ENCODE measurements around the gene ZFYVE28. TPM values are rescaled to one million over a fixed set of nuclear protein-coding genes. Genes with fewer than 3 reads are reported as not detected.
A peak's percentile ranks its signal among the peaks of the same experiment; 100 is the strongest.

ZFYVE28 gene
- total and polyA plus RNA-seq, 4 donors, result 7.0 to 25.9 (median 12.5) TPM

DNA sequence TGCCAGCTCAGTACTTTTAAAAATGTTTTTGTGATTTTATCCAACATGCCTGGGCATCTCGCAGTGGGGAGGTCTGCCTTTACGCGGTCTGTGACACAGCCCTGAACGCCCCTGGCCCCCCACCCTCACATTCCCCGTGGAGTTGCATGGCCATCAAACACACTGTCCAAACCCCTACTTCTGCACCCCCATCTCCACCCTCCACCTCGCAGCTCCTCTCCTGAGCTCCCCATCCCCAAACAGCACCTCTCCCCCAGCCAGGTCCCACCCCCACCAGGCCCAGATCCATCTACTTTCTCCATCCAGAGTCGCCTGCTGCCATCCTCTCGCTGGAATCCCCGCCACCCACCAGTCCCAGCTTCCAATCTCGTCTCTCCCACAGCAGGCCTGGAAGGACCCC lies 9.5 kb downstream of the ZFYVE28 start:
- no peaks in the 10 kb centered on the region for H3K27me3 ChIP-seq (ENCODE audit: control insufficient read depth in 1 of 2, insufficient read depth in 2 of 2, low read length in 1 of 2)
- DNase-seq (no peak), ATAC-seq (ENCODE audit: low FRiP score) (no peak)
- H3K27ac ChIP-seq (ENCODE audit: low read depth in 1 of 2, low read length in 2 of 2), result no peak overlapping the region
- WGBS, 2 donors, result 85 to 86% methylated on average over 10 of the region's 10 CpGs
- H3K4me3 ChIP-seq (ENCODE audit: low read length in 2 of 2), result no peak overlapping the region
- intact Hi-C loops (cut with DNase I), result no loop called here
- no peaks in the 10 kb centered on the region for H3K4me1 ChIP-seq (ENCODE audit: control insufficient read depth in 1 of 2, insufficient read depth in 2 of 2, low read length in 2 of 2)
- H3K36me3 ChIP-seq (ENCODE audit: control insufficient read depth in 1 of 2, insufficient read depth in 2 of 2, low read length in 1 of 2), result no peaks in the 10 kb centered on the region
- H3K9me3 ChIP-seq (ENCODE audit: control insufficient read depth, low read length), result no peaks in the 10 kb centered on the region

DNA sequence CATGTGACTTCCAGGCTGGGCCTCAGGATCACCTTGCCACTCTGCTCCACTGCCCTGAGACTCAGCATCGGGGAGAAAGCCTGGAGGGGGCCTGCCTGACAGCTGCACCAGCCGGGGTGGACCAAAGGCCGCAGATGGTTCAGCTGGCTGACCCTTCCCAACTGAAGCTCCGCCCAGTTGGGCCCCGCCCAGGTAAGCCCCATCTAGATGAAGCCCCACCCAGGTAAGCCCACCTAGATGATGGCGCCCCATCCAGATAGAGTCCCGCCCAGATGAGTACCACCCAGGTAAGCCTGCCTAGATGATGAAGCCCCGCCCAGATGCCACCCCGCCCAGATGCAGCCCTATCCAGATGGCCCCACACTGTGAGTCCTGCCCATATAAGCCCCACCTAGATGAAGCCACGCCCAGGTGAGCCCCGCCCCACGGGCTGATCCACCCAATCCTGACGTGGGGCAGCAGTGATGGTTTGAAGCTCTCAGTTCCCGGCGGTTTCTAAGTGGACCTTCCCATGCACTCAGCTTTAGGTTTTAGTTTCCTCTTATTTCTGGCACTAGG lies 10.0 kb downstream of the ZFYVE28 start:
- DNase-seq (no peak), ATAC-seq (ENCODE audit: low FRiP score) (no peak)
- Histone ChIP-seq H3K36me3 (ENCODE audit: control insufficient read depth in 1 of 2, insufficient read depth in 2 of 2, low read length in 1 of 2) (no peaks in the 10 kb centered on the region), H3K27me3 (ENCODE audit: control insufficient read depth in 1 of 2, insufficient read depth in 2 of 2, low read length in 1 of 2) (no peaks in the 10 kb centered on the region), H3K9me3 (ENCODE audit: control insufficient read depth, low read length) (no peaks in the 10 kb centered on the region), H3K4me1 (ENCODE audit: control insufficient read depth in 1 of 2, insufficient read depth in 2 of 2, low read length in 2 of 2) (no peaks in the 10 kb centered on the region), H3K4me3 (ENCODE audit: low read length in 2 of 2) (no peak overlapping the region), H3K27ac (ENCODE audit: low read depth in 1 of 2, low read length in 2 of 2) (no peak overlapping the region)
- intact Hi-C loops (cut with DNase I), result no loop called here
- 80 to 84% methylated on average over 15 of the region's 15 CpGs for WGBS, 2 donors

DNA sequence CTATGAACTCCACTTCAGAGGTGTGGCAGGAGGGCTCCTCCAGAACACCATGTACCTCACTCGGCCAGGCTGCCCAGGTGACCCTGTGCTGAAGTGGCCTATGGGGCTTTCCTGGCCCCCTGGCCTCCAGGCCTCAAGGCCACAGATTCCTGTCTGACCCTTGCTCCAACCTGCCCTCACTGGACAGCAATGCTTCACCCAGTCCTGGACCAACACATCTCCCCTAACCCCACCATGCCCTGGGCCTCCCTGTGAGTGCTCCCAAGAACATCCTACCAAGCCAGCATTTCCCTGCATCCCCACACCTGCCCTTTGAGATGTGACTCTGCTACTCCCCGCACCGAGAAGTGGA lies 10.5 kb downstream of the ZFYVE28 start:
- 93 to 94% methylated on average over 3 of the region's 3 CpGs for WGBS, 2 donors
- ATAC-seq (ENCODE audit: low FRiP score) (no peak), DNase-seq (no peak)
- no peaks in the 10 kb centered on the region for H3K36me3 ChIP-seq (ENCODE audit: control insufficient read depth in 1 of 2, insufficient read depth in 2 of 2, low read length in 1 of 2)
- no peak overlapping the region for H3K27ac ChIP-seq (ENCODE audit: low read depth in 1 of 2, low read length in 2 of 2)
- no peak overlapping the region for H3K4me3 ChIP-seq (ENCODE audit: low read length in 2 of 2)
- H3K9me3 ChIP-seq (ENCODE audit: control insufficient read depth, low read length), result no peaks in the 10 kb centered on the region
- intact Hi-C loops (cut with DNase I), result no loop called here
- no peaks in the 10 kb centered on the region for H3K4me1 ChIP-seq (ENCODE audit: control insufficient read depth in 1 of 2, insufficient read depth in 2 of 2, low read length in 2 of 2)
- H3K27me3 ChIP-seq (ENCODE audit: control insufficient read depth in 1 of 2, insufficient read depth in 2 of 2, low read length in 1 of 2), result no peaks in the 10 kb centered on the region

DNA sequence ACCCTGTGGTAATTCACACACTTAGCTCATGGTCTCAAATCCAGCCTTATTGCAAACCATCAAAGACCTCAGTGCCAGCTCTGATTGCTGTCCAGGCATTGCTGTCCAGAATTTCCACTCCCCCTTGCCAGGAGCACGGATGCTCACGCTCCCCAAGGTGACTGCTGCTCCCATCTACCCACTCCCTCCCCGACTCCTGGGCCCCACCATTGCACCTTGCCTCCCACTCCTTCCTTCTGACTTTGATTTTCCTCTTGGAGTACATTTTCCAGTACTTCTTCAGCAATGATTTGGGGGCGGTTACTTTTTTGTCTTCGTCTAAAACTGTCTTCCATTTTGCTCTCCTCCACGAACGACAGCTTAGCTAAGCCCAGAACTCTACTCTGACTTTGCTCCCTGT lies 11.5 kb downstream of the ZFYVE28 start:
- no peak overlapping the region for H3K27ac ChIP-seq (ENCODE audit: low read depth in 1 of 2, low read length in 2 of 2)
- H3K9me3 ChIP-seq (ENCODE audit: control insufficient read depth, low read length), result no peaks in the 10 kb centered on the region
- no peaks in the 10 kb centered on the region for H3K4me1 ChIP-seq (ENCODE audit: control insufficient read depth in 1 of 2, insufficient read depth in 2 of 2, low read length in 2 of 2)
- WGBS, 2 donors, result 67 to 74% methylated on average over 7 of the region's 7 CpGs
- no peak overlapping the region for H3K4me3 ChIP-seq (ENCODE audit: low read length in 2 of 2)
- intact Hi-C loops (cut with DNase I), result no loop called here
- no peak for ATAC-seq (ENCODE audit: low FRiP score)
- no peaks in the 10 kb centered on the region for H3K36me3 ChIP-seq (ENCODE audit: control insufficient read depth in 1 of 2, insufficient read depth in 2 of 2, low read length in 1 of 2)
- no peak for DNase-seq
- H3K27me3 ChIP-seq (ENCODE audit: control insufficient read depth in 1 of 2, insufficient read depth in 2 of 2, low read length in 1 of 2), result no peaks in the 10 kb centered on the region

DNA sequence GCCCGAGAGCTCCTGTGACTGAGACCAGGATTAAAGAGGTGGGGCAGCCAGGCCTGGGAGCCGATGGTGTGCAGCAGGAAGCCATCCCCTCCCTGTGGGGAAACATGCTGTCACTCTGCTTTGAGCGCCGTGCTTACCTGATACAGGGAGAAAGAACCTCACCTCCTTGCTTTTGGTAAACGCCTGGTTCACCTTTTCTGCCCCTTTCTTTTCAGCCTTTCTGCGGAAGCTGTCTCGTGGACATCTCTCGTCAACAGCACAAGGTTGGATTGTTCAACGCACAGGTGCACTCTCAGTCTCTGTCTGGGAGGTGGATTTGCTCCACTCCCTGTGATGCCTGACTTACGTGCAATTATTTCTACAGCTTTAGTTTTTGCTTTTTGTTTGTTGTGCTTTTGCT lies 12.0 kb downstream of the ZFYVE28 start:
- DNase-seq (no peak), ATAC-seq (ENCODE audit: low FRiP score) (no peak)
- Histone ChIP-seq H3K36me3 (ENCODE audit: control insufficient read depth in 1 of 2, insufficient read depth in 2 of 2, low read length in 1 of 2) (no peaks in the 10 kb centered on the region), H3K9me3 (ENCODE audit: control insufficient read depth, low read length) (no peaks in the 10 kb centered on the region), H3K4me1 (ENCODE audit: control insufficient read depth in 1 of 2, insufficient read depth in 2 of 2, low read length in 2 of 2) (no peaks in the 10 kb centered on the region), H3K4me3 (ENCODE audit: low read length in 2 of 2) (no peak overlapping the region), H3K27me3 (ENCODE audit: control insufficient read depth in 1 of 2, insufficient read depth in 2 of 2, low read length in 1 of 2) (no peaks in the 10 kb centered on the region), H3K27ac (ENCODE audit: low read depth in 1 of 2, low read length in 2 of 2) (no peak overlapping the region)
- intact Hi-C loops (cut with DNase I), result no loop called here
- WGBS, 2 donors, result 84 to 87% methylated on average over 10 of the region's 10 CpGs

DNA sequence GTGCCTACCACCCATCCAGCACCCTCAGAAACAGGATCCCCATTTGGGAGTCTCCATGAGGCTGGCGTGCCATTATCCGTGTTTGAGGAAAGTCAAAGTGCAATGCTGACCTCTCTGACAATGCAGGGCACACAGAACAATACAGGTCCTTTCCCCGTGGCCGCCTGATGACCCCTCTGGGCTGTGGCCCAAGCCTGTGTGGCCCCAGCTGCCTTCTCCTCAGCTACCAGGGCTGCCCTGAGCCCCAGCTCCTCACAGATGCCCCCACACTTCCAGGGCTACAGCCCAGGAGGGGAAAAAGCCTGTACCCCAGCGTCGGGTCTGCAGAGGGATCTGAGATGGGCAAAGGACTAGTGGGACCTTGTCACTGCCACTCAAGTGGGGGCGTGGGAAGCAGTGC lies 15.5 kb downstream of the ZFYVE28 start:
- Histone ChIP-seq H3K4me3 (ENCODE audit: low read length in 2 of 2) (no peak overlapping the region), H3K4me1 (ENCODE audit: control insufficient read depth in 1 of 2, insufficient read depth in 2 of 2, low read length in 2 of 2) (no peaks in the 10 kb centered on the region), H3K27ac (ENCODE audit: low read depth in 1 of 2, low read length in 2 of 2) (no peak overlapping the region), H3K9me3 (ENCODE audit: control insufficient read depth, low read length) (no peaks in the 10 kb centered on the region), H3K27me3 (ENCODE audit: control insufficient read depth in 1 of 2, insufficient read depth in 2 of 2, low read length in 1 of 2) (no peaks in the 10 kb centered on the region), H3K36me3 (ENCODE audit: control insufficient read depth in 1 of 2, insufficient read depth in 2 of 2, low read length in 1 of 2) (no peaks in the 10 kb centered on the region)
- WGBS, 2 donors, result 81 to 82% methylated on average over 7 of the region's 7 CpGs
- peak in 1 of 2 donors; percentile 65 for DNase-seq
- ATAC-seq (ENCODE audit: low FRiP score), result no peak
- intact Hi-C loops (cut with DNase I), result no loop called here

DNA sequence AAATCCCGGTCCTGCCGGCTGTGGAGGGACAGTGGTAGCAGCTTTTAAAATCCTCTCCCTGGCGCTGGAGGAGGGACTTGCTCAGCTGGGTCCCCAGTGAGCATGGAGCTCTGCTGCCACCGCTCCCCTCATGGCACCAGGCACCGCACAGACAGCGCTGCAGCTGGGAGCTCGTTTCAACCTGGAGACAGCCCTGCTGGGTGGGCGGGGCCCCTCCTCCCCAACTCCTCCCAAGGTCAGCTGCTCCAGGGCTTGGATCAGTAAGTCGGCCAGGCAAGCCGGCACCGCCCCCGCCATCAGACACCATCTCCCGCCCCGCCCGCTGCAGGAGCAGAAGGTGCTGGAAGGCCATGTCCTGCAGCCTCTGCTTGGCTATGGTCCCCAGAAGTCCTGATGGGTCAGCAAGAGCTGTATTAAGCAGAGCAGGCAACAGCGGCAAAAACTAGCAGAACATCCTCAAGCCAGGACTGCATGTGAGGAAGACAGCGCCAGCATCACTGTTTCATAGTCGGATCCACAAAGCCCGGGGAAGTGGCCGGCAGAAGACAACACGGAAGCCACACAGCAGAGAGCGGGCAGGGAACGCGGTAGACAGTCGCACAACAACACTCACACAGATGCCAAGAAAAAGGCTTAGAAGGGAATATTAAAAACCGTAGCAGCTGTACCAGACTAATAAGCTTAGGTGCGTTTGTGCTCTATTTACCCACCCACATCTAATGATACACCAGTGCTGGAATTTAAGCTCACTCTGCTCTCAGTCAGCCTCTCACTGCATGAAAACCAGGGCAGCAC lies 16.2 kb downstream of the ZFYVE28 start:
- Histone ChIP-seq H3K9me3 (ENCODE audit: control insufficient read depth, low read length) (no peaks in the 10 kb centered on the region), H3K27me3 (ENCODE audit: control insufficient read depth in 1 of 2, insufficient read depth in 2 of 2, low read length in 1 of 2) (no peaks in the 10 kb centered on the region), H3K4me1 (ENCODE audit: control insufficient read depth in 1 of 2, insufficient read depth in 2 of 2, low read length in 2 of 2) (no peaks in the 10 kb centered on the region), H3K27ac (ENCODE audit: low read depth in 1 of 2, low read length in 2 of 2) (no peak overlapping the region), H3K36me3 (ENCODE audit: control insufficient read depth in 1 of 2, insufficient read depth in 2 of 2, low read length in 1 of 2) (no peaks in the 10 kb centered on the region), H3K4me3 (ENCODE audit: low read length in 2 of 2) (no peak overlapping the region)
- peak; percentile 70 to 77 for DNase-seq
- WGBS, 2 donors, result 6 to 10% methylated on average over 23 to 27 of the region's 27 CpGs
- ATAC-seq (ENCODE audit: low FRiP score), result peak; percentile 57
- intact Hi-C loops (cut with DNase I), result no loop called here

DNA sequence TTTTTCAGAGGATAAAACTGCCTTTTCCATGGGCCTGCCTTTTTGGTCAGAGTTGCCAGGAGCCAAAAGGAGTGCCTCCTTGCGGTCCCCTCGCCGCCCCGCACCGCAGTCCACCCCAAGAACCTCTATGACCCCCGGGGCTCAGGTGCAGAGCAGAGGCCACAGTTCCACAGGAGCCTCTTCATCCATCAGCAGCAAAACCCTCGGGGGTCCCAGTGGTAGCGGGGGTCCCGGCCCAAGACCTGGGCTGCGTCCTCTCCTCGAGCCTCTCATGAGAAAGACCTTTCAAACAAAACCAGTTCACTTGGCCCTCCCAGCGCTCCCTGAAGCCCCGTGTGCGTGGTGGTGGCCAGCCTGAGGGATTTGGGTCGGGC lies 16.8 kb downstream of the ZFYVE28 start:
- 29 to 34% methylated on average over 15 of the region's 15 CpGs for WGBS, 2 donors
- H3K4me3 ChIP-seq (ENCODE audit: low read length in 2 of 2), result no peak overlapping the region
- intact Hi-C loops (cut with DNase I), result no loop called here

More for the DNA sequence above, 16.8 kb downstream of the ZFYVE28 start:
- no peaks in the 10 kb centered on the region for H3K27me3 ChIP-seq (ENCODE audit: control insufficient read depth in 1 of 2, insufficient read depth in 2 of 2, low read length in 1 of 2)
- H3K36me3 ChIP-seq (ENCODE audit: control insufficient read depth in 1 of 2, insufficient read depth in 2 of 2, low read length in 1 of 2), result no peaks in the 10 kb centered on the region
- no peaks in the 10 kb centered on the region for H3K9me3 ChIP-seq (ENCODE audit: control insufficient read depth, low read length)
- no peak overlapping the region for H3K27ac ChIP-seq (ENCODE audit: low read depth in 1 of 2, low read length in 2 of 2)
- no peak for ATAC-seq (ENCODE audit: low FRiP score)
- no peaks in the 10 kb centered on the region for H3K4me1 ChIP-seq (ENCODE audit: control insufficient read depth in 1 of 2, insufficient read depth in 2 of 2, low read length in 2 of 2)
- DNase-seq, result no peak
